ENCODE data around the gene HLA-G.

DNA sequence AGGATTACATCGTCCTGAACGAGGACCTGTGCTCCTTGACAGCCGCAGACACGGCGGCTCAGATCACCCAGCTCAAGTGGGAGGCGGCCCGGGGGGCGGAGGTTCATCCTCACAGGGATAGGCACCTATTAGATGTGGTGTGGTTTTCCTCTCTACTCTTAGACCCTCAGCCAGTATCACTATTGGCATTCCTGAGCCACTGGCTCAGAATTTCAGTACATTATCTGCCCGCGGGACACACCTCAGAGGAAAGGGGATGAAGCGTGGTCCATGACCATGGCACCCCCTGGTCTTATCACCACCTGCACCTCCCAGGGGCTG is 34.6 kb upstream of the HLA-G start:
- TF ChIP-seq POLR2A (IDR thresholded peaks at IDR 0.05; ENCODE audit: low read length) (no peak), GATA1 (IDR thresholded peaks at IDR 0.05; ENCODE audit: low read depth, low read length) (no peak)
